H1 (cell line): ENCODE results near the gene SCUBE2. TPM values are rescaled to one million over a fixed set of nuclear protein-coding genes. Genes with fewer than 3 reads are reported as not detected.

Source experiments
- CTCF ChIA-PET: fragments of 300-600 bp; sonication (Branson Sonifier 250); formaldehyde crosslinking; loops from one replicate; lab custom pipeline; 2021; ENCODE audit not compliant: partially characterized antibody; lab: Charles Lee
- POLR2A ChIA-PET: fragments of 300-600 bp; sonication (Branson Sonifier 250); formaldehyde crosslinking; loops from one replicate; lab custom pipeline; 2021; ENCODE audit warnings: inconsistent platforms; ENCODE audit not compliant: partially characterized antibody; lab: Charles Lee
- DNase-seq, 2 experiments: peaks; one replicate each; pipeline versions ENCODE4 v3.0.0 to v3.0.0-alpha.2; 2010 to 2022; ENCODE audit warnings: low spot score in 2 of 2, low read depth in 1 of 2, mixed read lengths in 1 of 2
- FAIRE-seq: peaks from 2 replicates; lab custom pipeline; 2011; peaks lifted over from hg19 to GRCh38; lab: Jason Lieb, UNC
- H2AFZ ChIP-seq: 2 replicates; pipeline ENCODE4 v1.8.1; 2012; ENCODE audit warnings: low read length, inconsistent platforms
- H2AK5ac ChIP-seq: 2 replicates; pipeline ENCODE4 v1.6.1; 2013; ENCODE audit warnings: low read depth, low read length
- H2BK120ac ChIP-seq: replicated peaks from 2 replicates; pipeline ENCODE3; 2013; ENCODE audit warnings: low read depth, low read length, inconsistent platforms
- H2BK12ac ChIP-seq: 2 replicates; pipeline ENCODE4 v1.6.1; 2013; ENCODE audit warnings: low read depth, low read length
- H2BK15ac ChIP-seq: 2 replicates; pipeline ENCODE4 v1.6.1; 2013; ENCODE audit warnings: low read length
- H2BK20ac ChIP-seq: 2 replicates; pipeline ENCODE4 v1.6.1; 2013; ENCODE audit warnings: low read length
- H2BK5ac ChIP-seq: 2 replicates; pipeline ENCODE4 v1.6.1; 2013; ENCODE audit warnings: low read depth, low read length
- H3K14ac ChIP-seq: 2 replicates; pipeline ENCODE4 v1.6.1; 2013; ENCODE audit warnings: inconsistent platforms; ENCODE audit not compliant: insufficient read length
- H3K18ac ChIP-seq: 2 replicates; pipeline ENCODE4 v1.6.1; 2013; ENCODE audit warnings: low read length; ENCODE audit errors: extremely low read depth
- H3K23ac ChIP-seq: 2 replicates; pipeline ENCODE4 v1.6.1; 2013; ENCODE audit warnings: inconsistent platforms; ENCODE audit not compliant: insufficient read length
- H3K23me2 ChIP-seq: 2 replicates; pipeline ENCODE4 v1.6.1; 2013; ENCODE audit warnings: low read depth, low read length
- H3K27ac ChIP-seq: 2 replicates; pipeline ENCODE4 v1.6.1; 2011; ENCODE audit warnings: low read depth, low read length, inconsistent platforms
- H3K27me3 ChIP-seq, 4 experiments: replicated peaks in 1 of 4; 1 replicate in 1 of 4; 2 replicates in 3 of 4; pipeline versions ENCODE4 v1.6.1 to v1.8.1; 2011 to 2013; ENCODE audit warnings: low read length in 3 of 4, mild to moderate bottlenecking in 3 of 4, inconsistent platforms in 2 of 4, mixed read lengths in 2 of 4, moderate library complexity in 1 of 4; ENCODE audit not compliant: control insufficient read depth in 3 of 4, insufficient read depth in 3 of 4; ENCODE audit errors: extremely low read depth in 1 of 4
- H3K36me3 ChIP-seq, 4 experiments: 2 replicates each; pipeline versions ENCODE4 v1.6.1 to v1.8.1; 2011 to 2013; ENCODE audit warnings: mild to moderate bottlenecking in 4 of 4, low read length in 3 of 4, moderate library complexity in 2 of 4, control low read depth in 1 of 4, inconsistent platforms in 1 of 4; ENCODE audit not compliant: insufficient read depth in 4 of 4, control insufficient read depth in 2 of 4
- H3K4ac ChIP-seq: replicated peaks from 2 replicates; pipeline ENCODE3; 2013; ENCODE audit warnings: low read length, low read depth, mixed read lengths, inconsistent platforms; ENCODE audit not compliant: insufficient read length
- H3K4me1 ChIP-seq, 4 experiments: replicated peaks in 1 of 4; 1 replicate in 1 of 4; 2 replicates in 3 of 4; pipeline versions ENCODE4 v1.6.1 to v1.8.1; 2011 to 2013; ENCODE audit warnings: low read length in 3 of 4, inconsistent platforms in 2 of 4, mixed read lengths in 1 of 4; ENCODE audit not compliant: insufficient read depth in 4 of 4, control insufficient read depth in 3 of 4
- H3K4me2 ChIP-seq, 2 experiments: 2 replicates each; pipeline versions ENCODE4 v1.6.1 to v1.8.1; 2011 to 2013; ENCODE audit warnings: low read depth in 2 of 2, low read length in 2 of 2, control low read depth in 1 of 2, inconsistent platforms in 1 of 2, mild to moderate bottlenecking in 1 of 2; ENCODE audit not compliant: insufficient read depth in 1 of 2
- H3K4me3 ChIP-seq, 4 experiments: fragments of 200-600, 300-600 bp in 1 of 4; sonication (generic), shearing (Covaris generic), sonication (Bioruptor Twin) in 1 of 4; 2 replicates each; pipeline versions ENCODE4 v1.5.1 to v1.8.1; 2011 to 2016; ENCODE audit warnings: low read length in 4 of 4, low read depth in 3 of 4, control low read depth in 2 of 4, inconsistent platforms in 2 of 4, mild to moderate bottlenecking in 2 of 4, mixed read lengths in 1 of 4, moderate library complexity in 1 of 4; ENCODE audit not compliant: insufficient read depth in 2 of 4; ENCODE audit errors: extremely low read depth in 1 of 4
- H3K56ac ChIP-seq: replicated peaks from 2 replicates; pipeline ENCODE3; 2013; ENCODE audit warnings: low read depth, mild to moderate bottlenecking, mixed read lengths, low read length, inconsistent platforms; ENCODE audit not compliant: insufficient read length
- H3K79me1 ChIP-seq: 2 replicates; pipeline ENCODE4 v1.6.1; 2013; ENCODE audit warnings: low read depth, low read length, control low read depth
- H3K79me2 ChIP-seq, 2 experiments: 2 replicates each; pipeline versions ENCODE4 v1.6.1 to v1.8.1; 2012 to 2013; ENCODE audit warnings: low read length in 2 of 2, mild to moderate bottlenecking in 2 of 2, inconsistent platforms in 1 of 2; ENCODE audit not compliant: insufficient read depth in 2 of 2, control insufficient read depth in 1 of 2
- H3K9ac ChIP-seq, 4 experiments: replicated peaks in 1 of 4; 1 replicate in 1 of 4; 2 replicates in 3 of 4; pipeline versions ENCODE4 v1.6.1 to v1.8.1; 2011 to 2013; ENCODE audit warnings: low read depth in 3 of 4, low read length in 3 of 4, control low read depth in 2 of 4, mild to moderate bottlenecking in 2 of 4, moderate library complexity in 2 of 4, inconsistent platforms in 1 of 4; ENCODE audit errors: extremely low read depth in 1 of 4
- H3K9me3 ChIP-seq, 2 experiments: 2 replicates each; pipeline versions ENCODE4 v1.6.1 to v1.8.1; 2012 to 2013; ENCODE audit warnings: mild to moderate bottlenecking in 2 of 2, moderate library complexity in 2 of 2, control low read depth in 1 of 2, inconsistent platforms in 1 of 2, low read depth in 1 of 2, low read length in 1 of 2, mixed read lengths in 1 of 2; ENCODE audit not compliant: insufficient read depth in 2 of 2
- H4K20me1 ChIP-seq, 2 experiments: replicated peaks in 1 of 2; 2 replicates each; pipeline versions ENCODE3 to v1.8.1; 2011 to 2013; ENCODE audit warnings: inconsistent platforms in 2 of 2, low read length in 2 of 2, mild to moderate bottlenecking in 1 of 2; ENCODE audit not compliant: insufficient read depth in 2 of 2, control insufficient read depth in 1 of 2
- H4K5ac ChIP-seq: 2 replicates; pipeline ENCODE4 v1.6.1; 2013; ENCODE audit warnings: low read length, low read depth, mixed read lengths, inconsistent platforms; ENCODE audit not compliant: insufficient read length
- H4K8ac ChIP-seq: 2 replicates; pipeline ENCODE4 v1.8.0; 2013; ENCODE audit warnings: mild to moderate bottlenecking, moderate library complexity, low read length, inconsistent platforms; ENCODE audit not compliant: insufficient read depth; ENCODE audit errors: extremely low read depth
- H4K91ac ChIP-seq: replicated peaks from 2 replicates; pipeline ENCODE3; 2013; ENCODE audit warnings: low read length, mixed read lengths, inconsistent platforms; ENCODE audit not compliant: insufficient read length
- CBX5 ChIP-seq: fragments of 300-800, 300-1000 bp; sonication (generic); IDR thresholded peaks from 2 replicates; pipeline ENCODE4 v1.7.1; 2016; ENCODE audit warnings: antibody characterized with exemption, low read length, low read depth
- E2F6 ChIP-seq: IDR thresholded peaks from 2 replicates; pipeline ENCODE4 v1.6.1; 2012; ENCODE audit warnings: inconsistent platforms
- GABPA ChIP-seq: IDR thresholded peaks from 2 replicates; pipeline ENCODE4 v1.6.1; 2011; ENCODE audit warnings: mild to moderate bottlenecking, low read length, moderate library complexity, borderline replicate concordance; ENCODE audit not compliant: insufficient read depth
- GTF2F1 ChIP-seq: IDR thresholded peaks from 2 replicates; pipeline ENCODE4 v1.6.1; 2012; ENCODE audit warnings: low read depth, low read length, improper control_type of control experiment, borderline replicate concordance
- KDM5A ChIP-seq: fragments of 200-600 bp; IDR thresholded peaks from 2 replicates; pipeline ENCODE4 v1.7.1; 2012; ENCODE audit warnings: mild to moderate bottlenecking, low read length, inconsistent platforms, mixed read lengths
- MAFK ChIP-seq: IDR thresholded peaks from 2 replicates; pipeline ENCODE4 v1.6.1; 2012; ENCODE audit warnings: low read depth, mild to moderate bottlenecking, improper control_type of control experiment, low read length
- PHF8 ChIP-seq: fragments of 200-600 bp; sonication (generic); conservative IDR thresholded peaks from 2 replicates; pipeline ENCODE4 v1.7.1; 2012; ENCODE audit warnings: low read depth, mild to moderate bottlenecking, inconsistent platforms, low read length, moderate library complexity
- RNF2 ChIP-seq: fragments of 200-900, 300-1000 bp; sonication (generic); IDR thresholded peaks from 2 replicates; pipeline ENCODE4 v1.7.1; 2016; ENCODE audit warnings: borderline replicate concordance, low read depth, mild to moderate bottlenecking, antibody characterized with exemption, low read length; ENCODE audit not compliant: poor library complexity, severe bottlenecking; ENCODE audit errors: missing control alignments
- SIRT6 ChIP-seq: IDR thresholded peaks from one replicate; pipeline ENCODE4 v1.7.1; 2012; ENCODE audit warnings: low read length, inconsistent platforms
- SRF ChIP-seq: IDR thresholded peaks from 2 replicates; pipeline ENCODE4 v1.6.1; 2011; ENCODE audit warnings: mild to moderate bottlenecking, low read depth, low read length, moderate library complexity
- TAF7 ChIP-seq: optimal IDR thresholded peaks from 2 replicates; pipeline ENCODE3; 2011; ENCODE audit warnings: low read depth, mild to moderate bottlenecking, inconsistent platforms, low read length, moderate library complexity, borderline replicate concordance
- TBP ChIP-seq: IDR thresholded peaks from 2 replicates; pipeline ENCODE4 v1.6.1; 2011; ENCODE audit warnings: low read depth, low read length, improper control_type of control experiment
- WGBS, 2 experiments: shearing (Covaris generic) in 1 of 2; methylation state at CpG; one replicate each; pipeline versions ENCODE4 v1.1.6 to v1.1.7; 2013 to 2015; ENCODE audit warnings: low lambda C conversion rate in 2 of 2, mixed read lengths in 2 of 2, inconsistent platforms in 1 of 2, low coverage in 1 of 2, missing lambda C conversion rate in 1 of 2; ENCODE audit not compliant: insufficient replicate concordance in 2 of 2, insufficient coverage in 1 of 2, insufficient read length in 1 of 2; ENCODE audit errors: extremely low coverage in 1 of 2, missing lambda C conversion rate in 1 of 2; 5-methylcytosine and 5-hydroxymethylcytosine counted together
- polyA plus RNA-seq, 7 experiments: library from polyadenylated mRNA; depleted of rRNA in 3 of 7; stranded (reverse) in 5 of 7; unstranded in 2 of 7; fragments of >200 nt in 5 of 7; fragments of 200-250 nt in 2 of 7; gene quantifications; 1 replicate in 5 of 7; 2 replicates in 1 of 7; 4 replicates in 1 of 7; pipeline versions ENCODE4 v1.2.1 to v1.2.3, GENCODE V29; 2011 to 2013; ENCODE audit warnings: missing spikeins in 2 of 7, mixed read lengths in 2 of 7
- total RNA-seq: library from RNA; stranded (reverse); fragmentation: NEBNext Ultra II Directional; extraction: Animal tissue kit (Norgen Biotek cat#: 25700); gene quantifications from 2 replicates; pipeline ENCODE4 v1.2.1, GENCODE V29; 2021

SCUBE2 gene
- total and polyA plus RNA-seq, 2 of the 8 experiments (the other 6 are each of a cell fraction or from before 2014, with no cell fraction given), result 0.29 to 1.2 TPM

GRCh38 chr11:8971924-8972316 is 119.5 kb downstream of the SCUBE2 start:
- Histone ChIP-seq H4K5ac (no peak overlapping the region), H3K23me2 (no peaks in the 10 kb centered on the region), H3K79me2 (no peaks in the 10 kb centered on the region), H3K4me3 (no peak overlapping the region), H2AK5ac (no peak overlapping the region), H3K79me1 (no peaks in the 10 kb centered on the region), H3K27ac (no peak overlapping the region), H2BK20ac (no peak overlapping the region), H3K14ac (no peak overlapping the region), H3K23ac (no peak overlapping the region), H4K8ac (no peak overlapping the region), H4K20me1 (no peaks in the 10 kb centered on the region), H3K56ac (no peak overlapping the region), H2BK12ac (no peak overlapping the region), H3K36me3 (no peaks in the 10 kb centered on the region), H2AFZ (no peak overlapping the region), H3K4ac (no peak overlapping the region), H3K4me1 (no peaks in the 10 kb centered on the region), H3K18ac (no peak overlapping the region), H2BK15ac (no peak overlapping the region), H3K27me3 (no peaks in the 10 kb centered on the region), H3K9me3 (no peaks in the 10 kb centered on the region), H4K91ac (no peak overlapping the region), H3K4me2 (no peak overlapping the region), H3K9ac (no peak overlapping the region), H2BK120ac (no peak overlapping the region), H2BK5ac (no peak overlapping the region)
- CTCF ChIA-PET, result no interaction called here
- POLR2A ChIA-PET, result no interaction called here
- DNase-seq, result no peak
- TF ChIP-seq SRF (no peak), GABPA (no peak), TAF7 (no peak), MAFK (no peak), E2F6 (no peak), GTF2F1 (no peak), TBP (no peak), RNF2 (no peak), SIRT6 (no peak), KDM5A (no peak), PHF8 (no peak), CBX5 (no peak)
- 92% methylated on average over 1 of the region's 1 CpG; no CpG with 5 or more reads in 1 of the 2 experiments for WGBS, 2 experiments
- FAIRE-seq, result no peak
